Activated CD4-positive, alpha-beta T cell treated with anti-CD3 and anti-CD28 coated beads for 48 hours (primary cell): ENCODE results near the gene DCDC2C.
A peak's percentile ranks its signal among the peaks of the same experiment; 100 is the strongest.

ENCODE experiments used
- DNase-seq: peaks from one replicate; pipeline ENCODE4 v3.0.0-alpha.2; 2020

The DCDC2C gene

GRCh38 chr2:3712831-3713503 is 9.6 kb downstream of the DCDC2C start:
- no peak for DNase-seq

GRCh38 chr2:3718679-3719078 is 15.3 kb downstream of the DCDC2C start:
- DNase-seq, result no peak

- no peak for DNase-seq
These were observed 21.6 kb downstream of the DCDC2C start for GRCh38 chr2:3725002-3725401.

- no peak for DNase-seq
These were observed 22.3 kb downstream of the DCDC2C start for GRCh38 chr2:3725458-3726250.

- DNase-seq, result no peak
These were observed 23.1 kb downstream of the DCDC2C start for GRCh38 chr2:3726511-3726910.

GRCh38 chr2:3727397-3728045 is 24.1 kb downstream of the DCDC2C start:
- no peak for DNase-seq

GRCh38 chr2:3728104-3729054 is 25.0 kb downstream of the DCDC2C start:
- DNase-seq, result no peak

GRCh38 chr2:3729055-3729448 is 25.7 kb downstream of the DCDC2C start:
- DNase-seq, result no peak

- DNase-seq, result no peak
These were observed 26.4 kb downstream of the DCDC2C start for GRCh38 chr2:3729786-3730185.

GRCh38 chr2:3730646-3731045 is 27.3 kb downstream of the DCDC2C start:
- no peak for DNase-seq

GRCh38 chr2:3731829-3732228 is 28.5 kb downstream of the DCDC2C start:
- no peak for DNase-seq

GRCh38 chr2:3736112-3736511 is 32.7 kb downstream of the DCDC2C start:
- no peak for DNase-seq

- no peak for DNase-seq
These were observed 33.8 kb downstream of the DCDC2C start for GRCh38 chr2:3737128-3737527.

- peak; percentile 38 for DNase-seq
These were observed 35.1 kb downstream of the DCDC2C start for GRCh38 chr2:3738454-3738853.

- no peak for DNase-seq
These were observed 35.9 kb downstream of the DCDC2C start for GRCh38 chr2:3739313-3739712.

- DNase-seq, result no peak
These were observed 38.0 kb downstream of the DCDC2C start for GRCh38 chr2:3741396-3741795.

- no peak for DNase-seq
These were observed 38.7 kb downstream of the DCDC2C start for GRCh38 chr2:3741867-3742602.

- no peak for DNase-seq
These were observed 39.6 kb downstream of the DCDC2C start for GRCh38 chr2:3742743-3743508.

GRCh38 chr2:3743951-3744555 is 40.7 kb downstream of the DCDC2C start:
- no peak for DNase-seq

- DNase-seq, result no peak
These were observed 42.5 kb downstream of the DCDC2C start for GRCh38 chr2:3745920-3746319.
